ENCODE results near the gene DAPK1. TPM values are rescaled to one million over a fixed set of nuclear protein-coding genes. Genes with fewer than 3 reads are reported as not detected.

DAPK1 gene
- polyA plus RNA-seq, 2 of the 4 experiments (the other 2 are of a cell fraction) = 55.2 to 67.2 TPM

DNA sequence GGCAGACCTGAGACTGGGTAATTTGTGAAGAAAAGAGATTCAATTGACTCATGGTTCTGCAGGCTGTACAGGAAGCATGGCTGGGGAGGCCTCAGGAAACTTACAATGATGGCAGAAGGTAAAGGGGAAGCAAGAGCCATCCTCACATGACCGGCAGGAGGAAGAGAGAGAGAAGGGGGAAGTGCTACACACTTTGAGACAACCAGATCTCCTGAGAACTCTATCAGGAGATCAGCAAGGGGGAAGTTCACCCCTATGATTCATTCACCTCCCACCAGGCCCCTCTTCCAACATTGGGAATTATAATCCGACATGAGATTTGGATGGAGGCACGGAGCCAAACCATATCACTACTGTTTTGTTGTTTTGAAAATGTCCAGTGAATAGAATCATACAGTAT is 110.2 kb downstream of the DAPK1 start (continued):
- TF ChIP-seq, protein P1, sequence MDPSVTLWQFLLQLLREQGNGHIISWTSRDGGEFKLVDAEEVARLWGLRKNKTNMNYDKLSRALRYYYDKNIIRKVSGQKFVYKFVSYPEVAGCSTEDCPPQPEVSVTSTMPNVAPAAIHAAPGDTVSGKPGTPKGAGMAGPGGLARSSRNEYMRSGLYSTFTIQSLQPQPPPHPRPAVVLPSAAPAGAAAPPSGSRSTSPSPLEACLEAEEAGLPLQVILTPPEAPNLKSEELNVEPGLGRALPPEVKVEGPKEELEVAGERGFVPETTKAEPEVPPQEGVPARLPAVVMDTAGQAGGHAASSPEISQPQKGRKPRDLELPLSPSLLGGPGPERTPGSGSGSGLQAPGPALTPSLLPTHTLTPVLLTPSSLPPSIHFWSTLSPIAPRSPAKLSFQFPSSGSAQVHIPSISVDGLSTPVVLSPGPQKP (IDR thresholded peaks at IDR 0.05; ENCODE audit: low read depth, low read length) = no peak
- no peak for TF ChIP-seq HOXB5 (CRISPR knock-in tag; IDR thresholded peaks at IDR 0.05)
- no peak for TF ChIP-seq TP53 (CRISPR knock-in tag; IDR thresholded peaks at IDR 0.05)
- TF ChIP-seq POLR2A (IDR thresholded peaks at IDR 0.05; ENCODE audit: low read length) = no peak
- TF ChIP-seq CBX8 (IDR thresholded peaks at IDR 0.05) = no peak

DNA sequence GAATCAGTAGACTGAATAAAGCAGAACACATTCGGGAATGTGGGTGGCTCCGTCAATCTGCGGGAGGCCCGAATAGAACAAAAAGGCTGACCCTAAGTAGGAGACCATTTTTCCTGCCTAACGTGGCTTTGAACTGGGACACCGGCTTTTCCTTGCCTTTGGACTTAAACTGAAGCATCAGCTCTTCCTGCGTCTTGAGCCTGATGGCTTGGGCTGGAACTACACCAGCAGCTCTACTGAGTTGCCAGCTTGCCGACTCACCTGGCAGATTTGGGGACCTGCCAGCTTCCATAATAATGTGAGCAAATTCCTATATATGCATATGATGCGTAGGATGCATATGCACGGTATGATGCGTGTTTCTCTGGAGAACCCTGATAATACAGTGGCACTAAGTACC is 111.3 kb downstream of the DAPK1 start:
- Histone ChIP-seq H3K4me2 (no peak overlapping the region), H3K9me3 (no peaks in the 10 kb centered on the region), H3K4me1 (peaks cover 61% of the 10 kb centered on the region), H3K4me3 (no peak overlapping the region), H3K27ac (no peak overlapping the region)
- POLR2A ChIA-PET = no interaction called here
- TF ChIP-seq HEYL (CRISPR knock-in tag; IDR thresholded peaks at IDR 0.05) = no peak
- WGBS (ENCODE audit: missing lambda C conversion rate) = 92% methylated on average over 11 of the region's 11 CpGs
- DNase-seq (ENCODE audit: low read depth in 1 of 2, low spot score in 1 of 2) (no peak), ATAC-seq (no peak), FAIRE-seq (no peak)
- CTCF ChIA-PET = interaction anchor here (0.6 to 1.0 kb wide), 4 partner anchors 12 to 274 kb away, joined by 3 to 4 read pairs (median 3); no protein-coding TSS in a partner anchor

- ChIA-PET CTCF (interaction anchor here (1.0 kb wide), 1 partner anchor 12 kb away, joined by 3 read pairs; no protein-coding TSS in a partner anchor), POLR2A (no interaction called here)
Observed at GRCh38 chr9:87609486-87609885, 111.8 kb downstream of the DAPK1 start.

GRCh38 chr9:87610200-87611155 is 112.8 kb downstream of the DAPK1 start:
- FAIRE-seq (no peak), DNase-seq (ENCODE audit: low read depth in 1 of 2, low spot score in 1 of 2) (no peak), ATAC-seq (no peak)
- H3K4me3 ChIP-seq = no peak overlapping the region
- TF ChIP-seq CHD4 (IDR thresholded peaks at IDR 0.05; ENCODE audit: borderline replicate concordance) (no peak), HEYL (CRISPR knock-in tag; IDR thresholded peaks at IDR 0.05) (no peak), RNF2 (IDR thresholded peaks at IDR 0.05; ENCODE audit: borderline replicate concordance, low read depth) (no peak), NFE2L2 (conservative IDR thresholded peaks at IDR 0.05; ENCODE audit: low read length) (no peak), FOSL2 (IDR thresholded peaks at IDR 0.05) (no peak), FOSL2 (CRISPR knock-in tag; IDR thresholded peaks at IDR 0.05) (no peak), MAZ (IDR thresholded peaks at IDR 0.05; ENCODE audit: borderline replicate concordance, low read depth, low read length) (no peak), EP300 (IDR thresholded peaks at IDR 0.05) (no peak), PHF8 (IDR thresholded peaks at IDR 0.05; ENCODE audit: borderline replicate concordance, low read depth) (no peak), FOSB (CRISPR knock-in tag; IDR thresholded peaks at IDR 0.05) (no peak), BHLHE40 (IDR thresholded peaks at IDR 0.05; ENCODE audit: low read depth, low read length) (no peak), MAX (IDR thresholded peaks at IDR 0.05) (no peak), JUNB (IDR thresholded peaks at IDR 0.05) (no peak), KDM1A (IDR thresholded peaks at IDR 0.05; ENCODE audit: low read depth) (no peak), EHF (CRISPR knock-in tag; IDR thresholded peaks at IDR 0.05) (no peak), HOXA7 (CRISPR knock-in tag; IDR thresholded peaks at IDR 0.05) (no peak), MYC (IDR thresholded peaks at IDR 0.05; ENCODE audit: borderline replicate concordance, low read length) (no peak)
- TF ChIP-seq, protein P2, sequence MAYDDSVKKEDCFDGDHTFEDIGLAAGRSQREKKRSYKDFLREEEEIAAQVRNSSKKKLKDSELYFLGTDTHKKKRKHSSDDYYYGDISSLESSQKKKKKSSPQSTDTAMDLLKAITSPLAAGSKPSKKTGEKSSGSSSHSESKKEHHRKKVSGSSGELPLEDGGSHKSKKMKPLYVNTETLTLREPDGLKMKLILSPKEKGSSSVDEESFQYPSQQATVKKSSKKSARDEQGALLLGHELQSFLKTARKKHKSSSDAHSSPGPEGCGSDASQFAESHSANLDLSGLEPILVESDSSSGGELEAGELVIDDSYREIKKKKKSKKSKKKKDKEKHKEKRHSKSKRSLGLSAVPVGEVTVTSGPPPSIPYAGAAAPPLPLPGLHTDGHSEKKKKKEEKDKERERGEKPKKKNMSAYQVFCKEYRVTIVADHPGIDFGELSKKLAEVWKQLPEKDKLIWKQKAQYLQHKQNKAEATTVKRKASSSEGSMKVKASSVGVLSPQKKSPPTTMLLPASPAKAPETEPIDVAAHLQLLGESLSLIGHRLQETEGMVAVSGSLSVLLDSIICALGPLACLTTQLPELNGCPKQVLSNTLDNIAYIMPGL (CRISPR knock-in tag; IDR thresholded peaks at IDR 0.05; ENCODE audit: borderline replicate concordance) = no peak
- TF ChIP-seq, protein P1 (IDR thresholded peaks at IDR 0.05; ENCODE audit: low read depth, low read length) = no peak
- TF ChIP-seq, protein P3, sequence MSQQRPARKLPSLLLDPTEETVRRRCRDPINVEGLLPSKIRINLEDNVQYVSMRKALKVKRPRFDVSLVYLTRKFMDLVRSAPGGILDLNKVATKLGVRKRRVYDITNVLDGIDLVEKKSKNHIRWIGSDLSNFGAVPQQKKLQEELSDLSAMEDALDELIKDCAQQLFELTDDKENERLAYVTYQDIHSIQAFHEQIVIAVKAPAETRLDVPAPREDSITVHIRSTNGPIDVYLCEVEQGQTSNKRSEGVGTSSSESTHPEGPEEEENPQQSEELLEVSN (IDR thresholded peaks at IDR 0.05; ENCODE audit: borderline replicate concordance, low read depth) = no peak
- CTCF ChIA-PET = interaction anchor here (1.0 kb wide), 1 partner anchor 9 kb away, joined by 4 read pairs; no protein-coding TSS in a partner anchor
- H3K4me1 ChIP-seq = peaks cover 74% of the 10 kb centered on the region
- H3K27ac ChIP-seq = no peak overlapping the region
- POLR2A ChIA-PET = no interaction called here
- 91% methylated on average over 12 of the region's 12 CpGs for WGBS (ENCODE audit: missing lambda C conversion rate)
- no peaks in the 10 kb centered on the region for H3K9me3 ChIP-seq
- H3K4me2 ChIP-seq = no peak overlapping the region

More at GRCh38 chr9:87609486-87609885, 111.8 kb downstream of the DAPK1 start:
- Histone ChIP-seq H3K9me3 (no peaks in the 10 kb centered on the region), H3K4me2 (no peak overlapping the region), H3K27ac (no peak overlapping the region), H3K4me3 (no peak overlapping the region), H3K4me1 (peaks cover 65% of the 10 kb centered on the region)
- FAIRE-seq (no peak), ATAC-seq (no peak), DNase-seq (ENCODE audit: low read depth in 1 of 2, low spot score in 1 of 2) (no peak)
- no peak for TF ChIP-seq MYC (IDR thresholded peaks at IDR 0.05; ENCODE audit: borderline replicate concordance, low read length)
- no peak for TF ChIP-seq SMC3 (IDR thresholded peaks at IDR 0.05)
- TF ChIP-seq TFCP2L1 (CRISPR knock-in tag; IDR thresholded peaks at IDR 0.05) = no peak
- 87% methylated on average over 5 of the region's 5 CpGs for WGBS (ENCODE audit: missing lambda C conversion rate)

Measured in A549 (cell line).